ENCODE results near the gene CSTF1.

The CSTF1 gene

GRCh38 chr20:56429502-56429901, 37.1 kb downstream of the CSTF1 start:
- DNase-seq (ENCODE audit: low spot score) = no peak

- no peak for DNase-seq (ENCODE audit: low spot score)
Measured at GRCh38 chr20:56429941-56430340, 37.5 kb downstream of the CSTF1 start.

GRCh38 chr20:56430461-56430860, 38.0 kb downstream of the CSTF1 start:
- DNase-seq (ENCODE audit: low spot score) = no peak

- DNase-seq (ENCODE audit: low spot score) = no peak
Measured at GRCh38 chr20:56430957-56431356, 38.5 kb downstream of the CSTF1 start.

- DNase-seq (ENCODE audit: low spot score) = no peak
Measured at GRCh38 chr20:56431471-56431870, 39.0 kb downstream of the CSTF1 start.

GRCh38 chr20:56433221-56433879, 40.9 kb downstream of the CSTF1 start:
- no peak for DNase-seq (ENCODE audit: low spot score)

- DNase-seq (ENCODE audit: low spot score) = no peak
Measured at GRCh38 chr20:56433880-56434255, 41.4 kb downstream of the CSTF1 start.

GRCh38 chr20:56437196-56437960, 44.9 kb downstream of the CSTF1 start:
- DNase-seq (ENCODE audit: low spot score) = no peak

GRCh38 chr20:56438284-56438683, 45.8 kb downstream of the CSTF1 start:
- no peak for DNase-seq (ENCODE audit: low spot score)

GRCh38 chr20:56439771-56440291, 47.4 kb downstream of the CSTF1 start:
- DNase-seq (ENCODE audit: low spot score) = no peak

GRCh38 chr20:56440346-56441007, 48.0 kb downstream of the CSTF1 start:
- DNase-seq (ENCODE audit: low spot score) = no peak

- no peak for DNase-seq (ENCODE audit: low spot score)
Measured at GRCh38 chr20:56442389-56443365, 50.2 kb downstream of the CSTF1 start.

- DNase-seq (ENCODE audit: low spot score) = no peak
Measured at GRCh38 chr20:56443654-56444540, 51.5 kb downstream of the CSTF1 start.

- no peak for DNase-seq (ENCODE audit: low spot score)
Measured at GRCh38 chr20:56445130-56445529, 52.7 kb downstream of the CSTF1 start.

GRCh38 chr20:56445540-56445939, 53.1 kb downstream of the CSTF1 start:
- no peak for DNase-seq (ENCODE audit: low spot score)

GRCh38 chr20:56447227-56447626, 54.8 kb downstream of the CSTF1 start:
- no peak for DNase-seq (ENCODE audit: low spot score)

GRCh38 chr20:56449459-56449858, 57.0 kb downstream of the CSTF1 start:
- no peak for DNase-seq (ENCODE audit: low spot score)

GRCh38 chr20:56451056-56451765, 58.8 kb downstream of the CSTF1 start:
- DNase-seq (ENCODE audit: low spot score) = no peak

GRCh38 chr20:56453352-56453751, 60.9 kb downstream of the CSTF1 start:
- no peak for DNase-seq (ENCODE audit: low spot score)

- DNase-seq (ENCODE audit: low spot score) = no peak
Measured at GRCh38 chr20:56454754-56455153, 62.3 kb downstream of the CSTF1 start.
